Activated naive CD4-positive, alpha-beta T cell treated with anti-CD3 and anti-CD28 coated beads, Interleukin-2, amount 50 U/mL, for 72 hours (primary cell): ENCODE results near the gene SLC7A9. TPM values are rescaled to one million over a fixed set of nuclear protein-coding genes. Genes with fewer than 3 reads are reported as not detected.
"Not testable (repeated sequence)": the region's sequence is repeated elsewhere in the genome, so short reads cannot be mapped to it uniquely, and the experiment has no call there.

ENCODE experiments used
- ATAC-seq, 2 donors: fragments of 150-1000 bp; cut with Tn5 transposase; 2 replicates each; pipeline ENCODE4 v1.10.0; 2021; ENCODE audit warnings: mild to moderate bottlenecking in 2 of 2, moderate library complexity in 2 of 2
- DNase-seq, 2 donors: peaks; one replicate each; pipeline ENCODE4 v3.0.0; 2021 to 2022; ENCODE audit warnings: low spot score in 2 of 2
- H3K27ac Mint-ChIP-seq, 2 donors: one replicate each; pipeline ENCODE4 v1.8.0; 2022; ENCODE audit warnings: mild to moderate bottlenecking in 2 of 2, mixed read lengths in 2 of 2
- H3K36me3 Mint-ChIP-seq, 2 donors: one replicate each; pipeline ENCODE4 v1.8.0; 2022; ENCODE audit warnings: mixed read lengths in 2 of 2
- H3K9me3 Mint-ChIP-seq, 2 donors: one replicate each; pipeline ENCODE4 v1.8.0; 2022; ENCODE audit warnings: mixed read lengths in 2 of 2
- total RNA-seq, 2 donors: library from RNA; stranded (reverse); gene quantifications; one replicate each; pipeline ENCODE4 v1.2.3, GENCODE V29; 2022

Gene SLC7A9
- total RNA-seq, 2 donors from 2014 or later = not detected

GRCh38 chr19:32858559-32858958, 11.0 kb downstream of the SLC7A9 start:
- Mint-ChIP-seq H3K36me3 (no peaks in the 10 kb centered on the region), H3K27ac (no peak overlapping the region), H3K9me3 (no peaks in the 10 kb centered on the region)
- no peak for DNase-seq
- no peak for ATAC-seq

- no peaks in the 10 kb centered on the region for H3K36me3 Mint-ChIP-seq
- ATAC-seq (no peak), DNase-seq (peak in 1 of 2 donors; percentile 47)
- no peaks in the 10 kb centered on the region for H3K9me3 Mint-ChIP-seq
- no peak overlapping the region for H3K27ac Mint-ChIP-seq
These were observed 11.4 kb downstream of the SLC7A9 start for GRCh38 chr19:32858155-32858554.

- no peak for ATAC-seq
- H3K27ac Mint-ChIP-seq = no peak overlapping the region
- H3K36me3 Mint-ChIP-seq = no peaks in the 10 kb centered on the region
These were observed 12.0 kb downstream of the SLC7A9 start for GRCh38 chr19:32857584-32857983.

GRCh38 chr19:32856818-32857217, 12.7 kb downstream of the SLC7A9 start:
- ATAC-seq, H3K27ac Mint-ChIP-seq, H3K9me3 Mint-ChIP-seq, H3K36me3 Mint-ChIP-seq: not testable (repeated sequence)
- peak in 1 of 2 donors; percentile 6 for DNase-seq

More at GRCh38 chr19:32857584-32857983, 12.0 kb downstream of the SLC7A9 start:
- no peak for DNase-seq
- no peaks in the 10 kb centered on the region for H3K9me3 Mint-ChIP-seq

GRCh38 chr19:32852216-32852615, 17.4 kb downstream of the SLC7A9 start:
- Mint-ChIP-seq H3K9me3 (peaks cover 3 to 4% of the 10 kb centered on the region in 2 donors), H3K36me3 (peaks cover 0 to 5% of the 10 kb centered on the region in 2 donors), H3K27ac (no peak overlapping the region)
- no peak for ATAC-seq
- DNase-seq = no peak

- DNase-seq, H3K27ac Mint-ChIP-seq, ATAC-seq, H3K9me3 Mint-ChIP-seq: not testable (repeated sequence)
- peaks cover 0 to 18% of the 10 kb centered on the region in 2 donors for H3K36me3 Mint-ChIP-seq
These were observed 21.5 kb downstream of the SLC7A9 start for GRCh38 chr19:32848035-32848434.

GRCh38 chr19:32843716-32844245, 25.8 kb downstream of the SLC7A9 start:
- Mint-ChIP-seq H3K27ac (no peak overlapping the region), H3K9me3 (peaks cover 14 to 19% of the 10 kb centered on the region in 2 donors), H3K36me3 (peaks cover 13 to 38% of the 10 kb centered on the region in 2 donors)
- DNase-seq = no peak
- no peak for ATAC-seq

- H3K36me3 Mint-ChIP-seq = peaks cover 13 to 32% of the 10 kb centered on the region in 2 donors
- no peak for DNase-seq
- H3K9me3 Mint-ChIP-seq = peaks cover 9 to 14% of the 10 kb centered on the region in 2 donors
- no peak overlapping the region for H3K27ac Mint-ChIP-seq
- no peak for ATAC-seq
These were observed 27.5 kb downstream of the SLC7A9 start for GRCh38 chr19:32842061-32842460.

- peaks cover 13 to 20% of the 10 kb centered on the region in 2 donors for H3K36me3 Mint-ChIP-seq
- H3K27ac Mint-ChIP-seq = no peak overlapping the region
- ATAC-seq (no peak), DNase-seq (no peak)
- H3K9me3 Mint-ChIP-seq = peaks cover 8 to 17% of the 10 kb centered on the region in 2 donors
These were observed 32.0 kb downstream of the SLC7A9 start for GRCh38 chr19:32837531-32837930.

- not testable (repeated sequence) for H3K9me3 Mint-ChIP-seq, H3K27ac Mint-ChIP-seq, H3K36me3 Mint-ChIP-seq, ATAC-seq, DNase-seq
These were observed 36.2 kb downstream of the SLC7A9 start for GRCh38 chr19:32833388-32833787.

- not testable (repeated sequence) for H3K27ac Mint-ChIP-seq, ATAC-seq, H3K9me3 Mint-ChIP-seq, DNase-seq, H3K36me3 Mint-ChIP-seq
These were observed 36.7 kb downstream of the SLC7A9 start for GRCh38 chr19:32832825-32833224.

GRCh38 chr19:32832094-32832493, 37.5 kb downstream of the SLC7A9 start:
- not testable (repeated sequence) for H3K9me3 Mint-ChIP-seq, ATAC-seq, H3K27ac Mint-ChIP-seq

GRCh38 chr19:32831611-32832010, 38.0 kb downstream of the SLC7A9 start:
- Mint-ChIP-seq H3K9me3 (no peaks in the 10 kb centered on the region), H3K27ac (no peak overlapping the region), H3K36me3 (no peaks in the 10 kb centered on the region)
- ATAC-seq = no peak
- DNase-seq = no peak

More at GRCh38 chr19:32832094-32832493, 37.5 kb downstream of the SLC7A9 start:
- not testable (repeated sequence) for H3K36me3 Mint-ChIP-seq, DNase-seq

GRCh38 chr19:32830231-32831014, 39.1 kb downstream of the SLC7A9 start:
- DNase-seq (no peak), ATAC-seq (no peak)
- Mint-ChIP-seq H3K27ac (no peak overlapping the region), H3K9me3 (no peaks in the 10 kb centered on the region), H3K36me3 (no peaks in the 10 kb centered on the region)

GRCh38 chr19:32829345-32829896, 40.1 kb downstream of the SLC7A9 start:
- peak in 1 of 2 donors; percentile 32 for DNase-seq
- peak; percentile 54 to 90 for ATAC-seq
- no peaks in the 10 kb centered on the region for H3K9me3 Mint-ChIP-seq
- H3K27ac Mint-ChIP-seq = peak overlapping the region; percentile 2 to 65
- H3K36me3 Mint-ChIP-seq = no peaks in the 10 kb centered on the region

- Mint-ChIP-seq H3K36me3 (no peaks in the 10 kb centered on the region), H3K9me3 (no peaks in the 10 kb centered on the region)
These were observed 40.8 kb downstream of the SLC7A9 start for GRCh38 chr19:32828643-32829344.

GRCh38 chr19:32828139-32828538, 41.4 kb downstream of the SLC7A9 start:
- DNase-seq = no peak
- Mint-ChIP-seq H3K27ac (no peak overlapping the region), H3K9me3 (no peaks in the 10 kb centered on the region), H3K36me3 (no peaks in the 10 kb centered on the region)
- no peak for ATAC-seq

More at GRCh38 chr19:32828643-32829344, 40.8 kb downstream of the SLC7A9 start:
- peak in 1 of 2 donors; percentile 6 for ATAC-seq
- no peak for DNase-seq
- H3K27ac Mint-ChIP-seq = peak overlapping the region in 1 of 2 donors; percentile 2
